NCI-H524 (cell line): ENCODE results near the gene RDH13.

Experiments
- DNase-seq, 2 experiments: peaks; one replicate each; lab custom pipeline; 2025; lab: John Stamatoyannopoulos, UW

Gene RDH13

DNA sequence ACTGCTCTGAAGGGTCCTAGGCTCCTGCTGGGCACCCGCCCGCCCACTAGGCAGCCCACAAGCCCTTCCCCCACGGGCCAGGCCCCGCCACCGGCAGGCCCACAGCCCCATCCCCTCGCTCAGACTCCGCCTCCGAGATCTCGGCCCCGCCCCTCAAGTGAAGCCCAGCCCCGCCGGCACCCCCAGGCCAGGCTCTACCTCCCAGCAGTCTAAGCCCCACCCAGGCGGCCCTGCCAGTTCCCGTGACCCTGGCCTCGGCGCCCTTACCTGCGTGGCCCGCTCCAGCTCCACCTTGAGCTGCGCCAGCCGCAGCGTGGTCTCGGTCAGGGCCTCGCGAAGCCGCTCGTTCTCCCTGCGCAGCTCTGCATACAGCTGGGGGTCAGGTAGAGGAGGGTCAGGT, 29.0 kb upstream of the RDH13 start:
- no peak for DNase-seq

DNA sequence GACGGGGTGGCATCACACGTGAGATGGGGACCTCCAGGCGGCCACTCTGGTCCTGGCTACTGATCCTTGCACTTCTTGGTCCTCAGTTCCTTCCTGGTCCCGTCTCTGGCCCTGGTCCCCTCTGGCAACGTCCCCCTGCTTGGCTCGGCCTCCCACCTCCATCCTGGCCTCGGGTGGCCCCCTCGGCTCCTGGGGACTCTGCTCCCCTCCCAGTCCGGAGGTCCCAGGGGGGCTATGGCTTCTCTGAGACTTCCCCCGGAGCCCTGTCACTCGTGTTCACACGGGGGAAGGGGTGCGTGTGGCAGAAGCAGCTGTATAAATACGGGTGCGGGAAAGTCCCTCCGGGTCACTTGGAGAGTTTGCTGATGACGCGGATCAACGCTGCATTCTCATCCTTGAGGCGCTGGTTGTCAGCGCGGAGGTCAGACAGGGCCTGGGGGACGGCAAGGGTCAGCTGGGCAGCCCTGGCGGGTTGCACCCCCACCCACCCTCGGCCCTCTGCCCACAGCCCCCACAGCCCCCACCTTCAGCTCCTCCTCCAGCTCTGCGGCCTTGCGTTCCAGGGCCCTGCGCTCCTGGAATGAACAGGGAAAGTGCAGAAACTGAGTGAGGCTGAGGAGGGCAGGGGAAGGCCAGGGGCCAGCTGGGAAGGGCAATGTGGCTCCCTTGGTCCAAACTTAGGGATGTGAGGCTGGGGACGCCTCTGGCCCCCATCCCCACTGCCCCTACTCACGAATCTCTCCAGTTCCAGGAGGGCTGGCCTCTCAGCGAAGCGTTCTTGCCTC, 28.4 kb upstream of the RDH13 start:
- DNase-seq, result no peak

DNA sequence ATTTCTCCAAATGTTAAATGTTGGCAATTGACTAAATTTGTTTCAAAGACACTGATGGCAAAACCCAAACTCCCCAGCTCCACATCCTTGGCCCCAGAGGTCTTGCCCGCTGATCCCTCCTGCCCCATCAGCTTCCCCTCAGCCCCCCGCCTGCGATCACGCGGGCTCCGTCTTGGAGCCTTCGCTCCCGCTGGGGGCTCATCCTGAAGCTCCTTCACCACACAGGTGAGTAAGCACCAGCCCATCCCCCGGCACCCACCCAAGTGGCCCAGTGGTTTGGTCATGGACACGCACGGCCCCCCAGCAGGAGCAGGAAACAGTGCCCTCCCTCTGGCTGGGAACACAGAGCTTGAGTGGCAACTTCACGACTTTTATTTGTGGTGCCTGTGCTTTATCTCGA, 27.6 kb upstream of the RDH13 start:
- DNase-seq, result no peak

DNA sequence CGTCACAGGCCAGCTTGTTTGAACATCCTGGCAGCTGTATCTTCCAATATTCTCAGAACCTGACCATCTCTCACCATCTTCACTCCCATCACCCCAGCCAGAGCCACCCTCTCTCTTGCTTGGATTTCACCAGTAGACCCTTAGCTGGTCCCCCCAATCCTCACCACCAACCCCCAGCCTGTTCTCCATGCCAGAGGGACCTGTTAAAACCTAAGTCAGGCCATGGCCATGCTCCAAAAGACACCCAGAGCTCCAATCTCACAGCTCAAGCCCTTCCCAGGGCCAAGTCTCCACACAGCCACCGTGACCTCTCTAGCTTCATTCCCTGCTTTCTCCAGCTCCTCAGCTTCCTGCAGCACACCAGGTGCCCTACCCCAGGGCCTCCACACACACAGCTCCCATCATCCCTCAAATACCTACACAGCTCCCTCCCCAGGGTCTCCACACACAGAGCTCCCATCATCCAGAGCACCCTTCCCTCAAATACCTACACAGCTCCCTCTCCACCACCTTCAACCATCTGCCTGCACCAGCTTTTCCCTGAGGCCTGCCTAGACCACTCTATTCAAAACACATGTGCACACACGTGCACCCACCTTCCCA, 26.5 kb upstream of the RDH13 start:
- DNase-seq, result no peak

DNA sequence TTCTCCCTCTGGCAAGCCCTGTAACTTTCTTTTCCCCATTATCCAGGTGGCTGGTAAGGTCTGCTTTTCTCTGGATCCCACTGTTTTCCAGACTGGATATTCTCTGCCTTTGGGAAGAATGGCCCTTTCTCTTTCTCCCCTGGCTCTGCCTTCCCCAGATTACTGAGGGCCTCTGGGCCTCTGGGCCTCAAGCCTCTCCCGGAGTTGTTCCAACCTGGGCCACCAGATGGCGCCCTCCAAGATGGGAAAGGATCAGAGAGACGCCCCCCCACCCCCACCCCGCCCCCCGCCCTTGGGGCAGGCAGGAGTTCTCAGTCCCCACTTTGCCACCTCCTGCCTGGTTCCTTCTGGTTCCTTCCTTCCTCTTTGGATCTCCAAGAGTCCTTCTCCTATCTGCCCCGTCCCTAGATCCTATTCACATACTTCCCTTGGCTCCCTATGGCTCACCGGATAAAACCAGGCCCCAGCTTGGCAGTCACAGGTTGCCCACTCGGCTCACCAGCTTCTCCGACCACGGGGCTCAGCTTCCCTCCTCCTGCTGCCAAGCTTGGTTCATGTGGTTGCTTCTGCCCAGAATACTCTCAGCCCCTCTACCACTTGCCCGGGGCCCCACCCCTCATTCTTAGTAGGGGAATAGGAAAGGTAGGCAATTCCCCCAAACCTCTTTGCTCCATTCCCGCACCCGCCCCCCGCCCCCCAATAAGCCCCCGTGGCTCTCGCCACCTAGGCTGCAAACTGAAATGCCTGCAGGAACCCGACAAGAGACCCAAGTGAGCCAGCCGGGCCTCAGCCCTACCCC, 25.8 kb upstream of the RDH13 start:
- DNase-seq, result peak in 1 of 2 experiments; percentile 65

DNA sequence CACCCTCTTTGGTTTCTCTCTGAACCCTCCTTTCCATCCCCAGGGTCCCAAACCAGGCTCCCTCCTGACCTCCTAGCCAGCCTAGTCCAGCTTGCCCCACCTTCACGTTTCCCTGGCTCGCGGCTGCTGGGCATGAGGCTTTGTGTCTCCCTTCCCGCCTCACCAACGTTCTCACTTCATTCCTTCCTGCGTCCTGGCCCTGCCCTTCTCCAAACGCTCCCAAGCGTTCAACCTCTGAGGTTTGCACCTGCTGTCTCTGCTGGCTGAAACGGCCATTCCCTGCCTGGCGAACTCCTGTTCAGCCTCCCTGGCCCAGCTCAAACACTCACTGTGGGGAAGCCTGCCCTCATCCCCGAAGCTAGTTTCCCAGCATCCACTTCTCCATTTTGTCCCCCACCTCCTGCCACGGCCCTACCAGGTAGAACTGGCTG, 25.1 kb upstream of the RDH13 start:
- no peak for DNase-seq

DNA sequence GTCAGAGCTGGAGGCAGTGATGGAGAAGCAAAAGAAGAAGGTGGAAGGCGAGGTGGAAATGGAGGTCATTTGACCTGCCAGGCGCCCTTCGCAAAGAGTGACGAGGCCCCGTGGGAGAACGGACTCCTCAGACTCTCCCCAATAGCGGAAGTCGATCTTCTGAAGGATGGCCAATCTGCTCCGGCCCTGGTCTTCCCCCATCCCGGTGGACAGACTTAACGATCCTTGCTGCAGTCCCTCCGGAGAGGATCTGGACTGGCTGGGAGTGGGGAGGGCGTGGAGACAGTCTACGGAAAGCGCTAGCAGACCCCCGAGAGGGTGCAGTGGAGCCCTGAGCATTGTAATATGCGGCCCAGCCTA, 24.6 kb upstream of the RDH13 start:
- no peak for DNase-seq

DNA sequence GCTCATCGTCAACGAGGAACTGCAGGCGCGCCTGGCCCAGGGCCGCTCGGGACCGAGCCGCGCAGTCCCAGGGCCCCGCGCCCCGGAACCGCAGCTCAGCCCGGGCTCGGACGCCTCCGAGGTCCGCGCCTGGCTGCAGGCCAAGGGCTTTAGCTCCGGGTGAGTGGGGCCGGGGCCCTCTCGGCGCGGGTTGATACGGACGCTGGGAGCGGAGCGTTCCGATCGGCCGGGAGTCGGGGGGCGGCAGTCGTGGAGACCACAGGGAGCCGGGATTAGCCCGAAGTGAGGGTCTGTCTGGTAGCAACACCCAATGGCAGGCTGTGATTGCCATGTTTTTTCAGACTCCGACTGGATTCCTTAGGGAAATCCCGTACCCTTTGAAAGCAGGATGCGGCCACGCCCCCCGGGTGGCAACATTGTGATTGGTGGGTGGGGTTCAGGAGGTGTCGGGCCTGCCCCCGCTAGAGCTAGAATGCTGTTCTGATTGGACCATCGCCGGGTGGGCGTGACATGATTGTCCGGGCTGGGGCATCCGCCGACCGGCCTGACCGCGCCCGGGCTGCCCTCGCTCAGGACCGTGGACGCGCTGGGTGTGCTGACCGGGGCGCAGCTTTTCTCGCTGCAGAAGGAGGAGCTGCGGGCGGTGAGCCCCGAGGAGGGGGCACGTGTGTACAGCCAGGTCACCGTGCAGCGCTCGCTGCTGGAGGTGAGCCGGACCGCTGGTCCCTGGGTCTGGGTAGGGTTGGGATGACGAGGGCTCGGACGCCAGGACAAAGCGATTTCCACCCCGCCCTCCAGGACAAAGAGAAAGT, 24.0 kb upstream of the RDH13 start:
- peak; percentile 23 to 73 for DNase-seq

DNA sequence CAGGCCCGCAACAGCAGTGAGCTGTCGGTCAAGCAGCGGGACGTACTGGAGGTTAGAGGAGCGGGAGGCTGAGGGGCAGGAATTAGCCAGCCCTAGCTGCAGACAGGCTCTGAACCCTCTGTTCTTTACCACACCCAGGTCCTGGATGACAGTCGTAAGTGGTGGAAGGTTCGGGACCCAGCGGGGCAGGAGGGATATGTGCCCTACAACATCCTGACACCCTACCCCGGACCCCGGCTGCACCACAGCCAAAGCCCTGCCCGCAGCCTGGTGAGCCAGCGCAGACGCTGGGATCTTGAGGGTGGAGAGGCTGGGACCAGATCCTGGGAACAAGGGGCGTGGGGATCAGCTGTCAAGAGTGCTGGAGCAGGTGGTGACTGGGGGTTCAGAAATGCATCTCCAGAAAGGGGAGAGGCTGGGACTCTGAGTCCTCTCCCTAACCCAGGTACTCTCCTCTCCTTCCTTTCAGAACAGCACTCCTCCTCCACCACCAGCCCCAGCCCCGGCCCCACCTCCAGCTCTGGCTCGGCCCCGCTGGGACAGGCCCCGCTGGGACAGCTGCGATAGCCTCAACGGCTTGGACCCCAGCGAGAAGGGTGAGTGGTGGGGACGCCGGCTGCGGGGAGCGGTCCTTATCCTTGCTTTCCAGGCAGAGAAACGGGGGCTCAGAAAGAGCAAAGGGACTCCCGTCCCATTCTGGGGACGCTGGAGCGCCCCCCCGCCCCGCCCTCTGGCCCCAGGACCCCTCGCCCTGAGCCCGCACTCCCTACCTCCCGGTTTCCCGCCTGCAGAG, 23.2 kb upstream of the RDH13 start:
- DNase-seq, result no peak

DNA sequence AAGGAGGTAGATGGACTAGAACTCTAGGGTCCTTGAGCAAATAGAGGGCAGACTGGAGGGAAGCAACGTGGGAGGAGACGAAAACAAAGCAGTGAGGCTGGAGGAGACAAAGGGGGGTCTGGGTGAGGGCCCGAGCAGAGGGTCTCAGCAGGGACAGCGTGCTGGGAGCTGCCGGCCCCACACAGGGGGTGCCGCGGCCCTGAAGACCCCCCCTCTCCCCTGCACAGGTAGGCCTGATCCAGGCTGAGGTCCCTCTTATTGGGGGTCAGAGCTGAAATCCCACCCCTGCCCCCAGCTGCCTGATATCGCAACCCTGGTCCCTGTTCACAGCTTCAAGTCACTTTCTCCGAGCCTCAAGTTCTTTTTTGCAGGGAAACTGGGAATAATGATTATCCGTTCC, 21.5 kb upstream of the RDH13 start:
- DNase-seq, result no peak

DNA sequence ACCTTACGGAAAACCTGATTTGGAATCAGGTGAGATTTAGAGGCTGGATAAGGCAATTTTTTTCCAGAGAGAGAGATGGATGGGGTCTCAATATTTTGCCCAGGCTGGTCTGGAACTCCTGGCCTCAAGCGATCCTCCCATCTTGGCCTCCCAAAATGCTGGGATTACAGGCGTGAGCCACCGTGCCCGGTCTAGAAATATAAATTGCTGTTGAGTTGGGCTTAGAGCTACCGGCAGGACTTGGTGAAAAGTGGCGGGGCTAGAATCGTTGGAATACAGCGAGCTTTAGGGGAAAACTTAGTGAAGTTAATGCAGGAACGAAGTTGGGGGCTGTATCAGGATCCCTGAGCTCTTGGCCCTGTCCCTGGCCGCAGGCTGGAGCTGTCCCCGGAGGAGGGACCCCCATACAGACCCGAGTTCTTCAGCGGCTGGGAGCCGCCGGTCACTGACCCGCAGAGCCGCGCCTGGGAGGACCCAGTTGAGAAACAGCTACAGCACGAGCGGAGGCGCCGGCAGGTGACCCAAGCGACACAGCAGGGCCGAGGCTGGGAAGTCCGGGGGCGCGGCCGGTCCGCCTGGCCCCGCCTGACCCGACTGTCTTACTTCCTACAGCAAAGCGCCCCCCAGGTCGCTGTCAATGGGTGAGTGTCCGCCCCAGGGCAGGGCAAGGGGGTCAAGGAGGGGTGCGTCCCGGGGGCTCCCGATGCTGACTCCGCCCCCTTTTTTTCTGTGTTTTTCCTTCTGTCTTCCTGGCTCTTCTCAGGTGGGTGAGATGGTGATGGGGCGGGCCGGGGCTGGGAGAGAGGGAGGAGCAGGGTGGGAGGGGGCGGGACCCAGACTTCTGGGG, 20.3 kb upstream of the RDH13 start:
- no peak for DNase-seq

DNA sequence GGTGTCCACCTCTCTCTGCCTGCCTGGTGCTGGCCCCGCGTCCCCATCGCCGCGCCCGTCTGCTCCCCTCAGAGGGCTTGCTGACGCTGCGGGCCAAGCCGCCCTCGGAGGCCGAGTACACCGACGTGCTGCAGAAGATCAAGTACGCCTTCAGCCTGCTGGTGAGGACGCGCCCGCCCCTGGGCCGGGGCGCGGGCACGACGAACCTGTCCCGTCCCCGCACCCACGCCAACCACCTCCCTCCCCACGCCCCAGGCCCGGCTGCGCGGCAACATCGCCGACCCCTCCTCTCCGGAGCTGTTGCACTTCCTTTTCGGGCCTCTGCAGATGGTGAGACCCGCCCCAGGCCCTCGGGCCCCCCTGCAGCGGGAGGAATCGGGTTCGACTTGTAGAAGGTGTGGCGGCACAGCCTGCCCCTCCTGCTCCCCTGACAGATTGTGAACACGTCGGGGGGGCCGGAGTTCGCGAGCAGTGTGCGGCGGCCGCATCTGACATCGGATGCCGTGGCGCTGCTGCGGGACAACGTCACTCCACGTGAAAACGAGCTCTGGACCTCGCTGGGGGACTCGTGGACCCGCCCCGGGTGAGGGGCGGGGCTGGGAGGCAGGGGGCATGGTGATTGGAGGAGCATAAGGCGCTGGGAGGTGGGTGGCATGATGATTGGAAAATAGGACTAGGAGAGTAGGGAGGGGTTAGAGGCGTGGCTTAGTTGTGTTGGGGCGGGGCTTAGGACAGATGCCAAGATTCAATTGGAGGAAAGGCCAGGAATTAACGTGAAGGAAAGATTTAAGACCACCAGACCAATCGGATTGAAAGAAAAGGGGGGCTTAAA, 19.3 kb upstream of the RDH13 start:
- DNase-seq, result no peak

DNA sequence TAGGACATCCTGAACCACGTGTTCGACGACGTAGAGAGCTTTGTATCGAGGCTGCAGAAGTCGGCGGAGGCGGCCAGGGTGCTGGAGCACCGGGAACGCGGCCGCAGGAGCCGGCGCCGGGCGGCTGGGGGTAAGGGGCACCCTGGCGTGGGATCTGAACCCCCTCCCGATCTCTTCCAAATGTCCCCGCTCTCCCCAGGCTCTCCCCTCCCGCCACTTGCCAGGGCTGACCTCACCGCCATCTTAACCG, 18.7 kb upstream of the RDH13 start:
- DNase-seq, result no peak

DNA sequence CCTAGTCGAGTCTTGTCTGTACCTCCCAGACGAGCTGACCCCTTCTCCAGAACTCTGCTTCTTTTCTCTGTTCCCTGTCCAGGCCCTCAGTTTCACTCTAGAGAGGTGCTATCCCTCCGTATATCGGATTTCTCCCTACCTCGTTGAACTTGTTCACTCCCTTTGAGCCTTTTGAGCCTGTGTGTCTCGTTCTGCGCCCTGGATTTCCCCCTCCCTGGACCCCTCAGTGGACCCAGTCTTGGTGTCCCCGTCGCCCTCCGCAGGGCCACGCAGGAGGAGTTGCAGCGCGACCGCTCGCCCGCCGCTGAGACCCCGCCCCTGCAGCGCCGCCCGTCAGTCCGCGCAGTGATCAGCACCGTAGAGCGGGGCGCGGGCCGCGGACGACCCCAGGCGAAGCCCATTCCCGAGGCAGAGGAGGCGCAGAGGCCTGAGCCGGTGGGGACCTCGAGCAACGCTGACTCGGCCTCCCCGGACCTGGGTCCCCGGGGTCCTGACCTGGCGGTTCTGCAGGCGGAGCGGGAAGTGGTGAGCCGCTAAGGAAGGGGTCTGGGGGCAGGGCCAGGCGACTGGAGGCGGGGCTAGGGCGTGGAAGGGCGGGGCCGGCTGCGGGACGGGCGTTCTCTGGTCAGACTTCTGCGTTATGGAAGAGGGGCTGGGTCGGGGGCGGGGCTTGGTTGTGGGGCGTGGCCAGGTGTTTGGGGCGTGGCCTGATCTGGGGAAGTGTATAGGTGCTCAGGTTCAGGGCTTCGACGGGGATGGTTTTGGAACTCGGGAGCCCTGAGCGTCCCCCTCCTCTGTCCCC, 18.2 kb upstream of the RDH13 start:
- DNase-seq, result no peak

DNA sequence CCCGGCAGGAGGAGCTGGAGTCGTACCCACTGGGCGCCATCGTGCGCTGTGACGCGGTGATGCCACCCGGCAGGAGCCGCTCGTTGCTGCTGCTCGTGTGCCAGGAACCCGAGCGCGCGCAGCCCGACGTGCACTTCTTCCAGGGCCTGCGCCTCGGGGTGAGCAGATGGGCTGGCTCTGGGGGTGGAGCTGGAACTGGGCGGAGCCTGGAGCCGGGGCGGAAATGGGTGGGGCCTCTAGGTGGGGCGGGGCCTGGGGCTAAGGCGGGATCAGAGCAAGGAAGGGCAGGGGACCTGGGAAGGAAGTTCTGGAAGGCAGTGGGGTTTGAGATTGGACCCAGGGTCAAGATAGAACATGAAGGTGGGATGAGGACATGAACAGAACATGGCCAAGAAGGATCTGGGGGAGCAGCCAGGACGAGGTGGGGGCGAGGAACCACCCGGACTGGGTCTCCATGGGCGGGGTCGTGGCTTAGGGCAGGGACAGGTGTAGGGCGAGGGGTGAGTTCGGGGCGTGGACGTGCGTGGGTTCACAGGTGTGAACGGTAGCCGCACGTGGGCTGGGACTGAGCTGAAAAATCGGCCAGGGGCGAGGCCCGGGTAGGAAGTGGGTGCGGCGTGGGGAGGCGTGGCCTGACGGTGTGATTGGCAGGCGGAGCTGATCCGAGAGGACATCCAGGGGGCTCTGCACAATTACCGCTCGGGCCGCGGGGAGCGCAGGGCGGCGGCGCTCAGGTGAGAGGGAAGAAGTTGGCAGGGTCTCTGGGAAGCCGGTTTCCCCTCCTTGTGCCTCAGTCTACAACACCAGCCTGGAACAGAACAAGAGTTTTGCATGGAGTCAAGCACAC, 17.4 kb upstream of the RDH13 start:
- peak; percentile 20 to 66 for DNase-seq

DNA sequence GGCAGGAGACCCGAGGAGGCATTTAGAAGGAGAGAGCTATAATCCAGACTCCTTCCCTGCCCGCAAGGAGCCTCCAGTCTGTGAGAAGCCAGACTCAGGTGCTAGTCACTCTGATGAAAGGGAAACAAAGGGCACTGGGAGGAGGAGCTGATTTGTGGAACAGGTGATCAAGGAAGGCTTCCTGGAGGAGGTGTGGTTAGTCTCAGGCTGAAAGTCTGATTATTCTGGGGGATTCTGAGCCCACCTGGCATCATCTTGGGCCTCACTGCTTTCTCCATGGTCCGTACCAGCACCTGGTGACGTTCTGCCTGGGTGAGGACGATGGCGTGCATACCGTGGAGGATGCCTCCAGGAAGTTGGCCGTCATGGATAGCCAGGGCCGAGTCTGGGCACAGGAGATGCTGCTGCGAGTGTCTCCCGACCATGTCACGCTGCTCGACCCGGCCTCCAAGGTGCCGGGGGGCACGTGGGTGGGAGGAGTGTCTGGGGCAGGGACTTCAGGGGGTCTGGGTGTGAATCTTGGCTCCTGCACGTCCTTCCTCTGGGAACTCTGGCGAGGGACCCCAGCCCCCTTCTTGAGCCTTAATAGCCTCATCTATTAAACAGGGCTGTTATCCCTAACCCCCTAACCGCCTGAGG, 16.6 kb upstream of the RDH13 start:
- no peak for DNase-seq

DNA sequence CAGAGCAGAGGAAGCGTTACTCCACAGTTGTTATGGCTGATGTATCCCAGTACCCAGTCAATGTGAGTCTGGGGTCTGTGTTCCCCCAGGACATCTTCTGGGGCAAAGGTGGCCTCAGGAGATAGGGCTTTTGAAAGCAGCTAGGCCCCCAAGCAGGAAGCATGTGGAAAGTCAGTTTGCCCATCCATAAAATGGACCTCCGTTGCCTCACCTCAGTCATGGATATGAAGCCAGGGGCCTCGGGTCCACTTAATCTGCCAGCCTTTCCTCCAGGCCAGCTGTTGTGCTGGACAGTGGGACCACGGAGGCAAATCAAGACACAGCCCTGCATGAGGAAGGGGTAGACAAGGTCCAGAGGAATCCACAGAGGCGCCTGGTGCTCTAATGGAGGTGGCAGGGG, 16.0 kb upstream of the RDH13 start:
- DNase-seq, result no peak

DNA sequence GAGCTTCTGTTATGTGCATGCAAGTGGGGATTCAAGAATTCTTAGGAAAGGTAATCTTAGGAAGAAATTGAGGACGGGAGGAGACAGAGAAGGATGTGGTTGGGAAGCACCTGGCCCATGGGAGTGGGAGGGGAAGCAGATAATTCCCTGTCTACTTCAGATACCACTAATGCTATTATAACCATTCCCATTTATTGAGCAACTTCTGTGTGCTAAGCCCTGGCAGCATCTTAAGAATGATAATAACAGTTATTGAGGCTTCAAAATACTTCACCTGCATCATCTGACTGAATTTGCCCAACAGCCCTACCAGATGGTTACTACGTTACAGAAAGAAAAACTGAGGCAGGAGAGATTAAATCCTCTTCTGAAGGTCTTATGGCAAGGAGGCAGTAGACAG, 14.2 kb upstream of the RDH13 start:
- no peak for DNase-seq
